GM12878 (cell line): ENCODE results near the gene SEC16A. TPM values are rescaled to one million over a fixed set of nuclear protein-coding genes. Genes with fewer than 3 reads are reported as not detected.

Experiments
- ATAC-seq: fragments of 200-7000 bp; cut with Tn5 transposase; 3 replicates; pipeline ENCODE4 v1.9.1; 2020; ENCODE audit warnings: mild to moderate bottlenecking, moderate library complexity
- BruUV-seq: library from RNA; stranded (reverse); fragments of 400-500 nt; replicated peaks from 2 replicates; lab custom pipeline; 2021; lab: Mats Ljungman, UMichigan
- CTCF ChIA-PET: fragments of 300-600 bp; sonication (Branson Sonifier 250); formaldehyde crosslinking; extraction: SDS; loops from one replicate; lab custom pipeline; 2021; ENCODE audit warnings: inconsistent platforms; lab: Yijun Ruan, JAX
- POLR2A ChIA-PET: fragments of 350-600 bp; formaldehyde crosslinking; extraction: SDS; loops from one replicate; lab custom pipeline; 2021; ENCODE audit warnings: inconsistent platforms; lab: Charles Lee
- RAD21 ChIA-PET: fragments of 300-600 bp; sonication (Branson Sonifier 250); formaldehyde crosslinking; loops from one replicate; lab custom pipeline; 2023; ENCODE audit warnings: antibody characterized with exemption; ENCODE audit not compliant: unreplicated experiment; lab: Charles Lee
- SMC1A ChIA-PET: fragments of 300-600 bp; sonication (Branson Sonifier 250); formaldehyde crosslinking; loops from one replicate; lab custom pipeline; 2023; ENCODE audit not compliant: unreplicated experiment, uncharacterized antibody; lab: Charles Lee
- DNase-seq: peaks from one replicate; pipeline ENCODE4 v3.0.0-alpha.2; 2011; ENCODE audit warnings: low read depth, low spot score
- FAIRE-seq: peaks from 3 replicates; lab custom pipeline; 2011; peaks lifted over from hg19 to GRCh38; lab: Jason Lieb, UNC
- H2AFZ ChIP-seq: 2 replicates; pipeline ENCODE4 v1.6.0; 2011; ENCODE audit warnings: low read depth, low read length, control low read depth; ENCODE audit not compliant: control insufficient read depth
- H3K27ac ChIP-seq: 2 replicates; pipeline ENCODE4 v1.5.1; 2011; ENCODE audit warnings: control low read depth; ENCODE audit not compliant: control insufficient read depth, insufficient read depth
- H3K27me3 ChIP-seq, 2 experiments: replicated peaks in 1 of 2; 2 replicates each; pipeline versions ENCODE4 v1.6.0 to v1.6.1; 2011; ENCODE audit warnings: low read length in 1 of 2; ENCODE audit not compliant: control insufficient read depth in 2 of 2, insufficient read depth in 2 of 2
- H3K36me3 ChIP-seq, 2 experiments: 2 replicates each; pipeline ENCODE4 v1.5.1; 2011; ENCODE audit warnings: low read length in 1 of 2; ENCODE audit not compliant: control insufficient read depth in 2 of 2, insufficient read depth in 2 of 2
- H3K4me1 ChIP-seq: 2 replicates; pipeline ENCODE4 v1.6.1; 2011; ENCODE audit warnings: mild to moderate bottlenecking, low read length, moderate library complexity, mixed read lengths; ENCODE audit not compliant: control insufficient read depth, insufficient read depth
- H3K4me2 ChIP-seq: 2 replicates; pipeline ENCODE4 v1.6.0; 2011; ENCODE audit warnings: control low read depth; ENCODE audit not compliant: control insufficient read depth, insufficient read depth
- H3K4me3 ChIP-seq: fragments of 200-600 bp; sonication (generic); 2 replicates; pipeline ENCODE4 v1.5.1; 2016
- H3K79me2 ChIP-seq: 2 replicates; pipeline ENCODE4 v1.6.0; 2011; ENCODE audit warnings: low read length; ENCODE audit not compliant: control insufficient read depth, insufficient read depth
- H3K9ac ChIP-seq: 2 replicates; pipeline ENCODE4 v1.8.0; 2011; ENCODE audit warnings: low read length, control low read depth, mixed read lengths; ENCODE audit not compliant: control insufficient read depth, insufficient read depth
- H3K9me3 ChIP-seq: replicated peaks from 3 replicates; pipeline ENCODE4 v1.5.1; 2011; ENCODE audit warnings: mild to moderate bottlenecking, low read length; ENCODE audit not compliant: control insufficient read depth, insufficient read depth
- H4K20me1 ChIP-seq: 2 replicates; pipeline ENCODE4 v1.6.0; 2011; ENCODE audit not compliant: control insufficient read depth, insufficient read depth
- CEBPB ChIP-seq, 2 experiments: fragments of 150-350 bp in 1 of 2; IDR thresholded peaks; 2 replicates each; pipeline ENCODE4 v1.6.1; 2012 to 2014; ENCODE audit warnings: low read depth in 2 of 2, low read length in 2 of 2, borderline replicate concordance in 1 of 2, inconsistent platforms in 1 of 2
- CEBPZ ChIP-seq: fragments of 150-350 bp; IDR thresholded peaks from 2 replicates; pipeline ENCODE4 v1.6.1; 2016; ENCODE audit warnings: low read depth, low read length
- CHD2 ChIP-seq: IDR thresholded peaks from 2 replicates; pipeline ENCODE4 v1.6.1; 2011; ENCODE audit warnings: low read depth, low read length, improper control_type of control experiment, borderline replicate concordance
- EGR1 ChIP-seq, 2 experiments: IDR thresholded peaks; 1 replicate in 1 of 2; 2 replicates in 1 of 2; pipeline ENCODE4 v1.6.1; 2011 to 2012; ENCODE audit warnings: low read depth in 2 of 2, low read length in 2 of 2, borderline replicate concordance in 1 of 2, mild to moderate bottlenecking in 1 of 2, moderate library complexity in 1 of 2
- GABPA ChIP-seq: IDR thresholded peaks from 2 replicates; pipeline ENCODE4 v1.6.1; 2014; ENCODE audit warnings: antibody characterized with exemption, low read depth, mild to moderate bottlenecking, inconsistent platforms
- MTA2 ChIP-seq: fragments of 450-650 bp; IDR thresholded peaks from 2 replicates; pipeline ENCODE4 v1.6.1; 2016; ENCODE audit warnings: low read depth, mild to moderate bottlenecking, moderate library complexity
- PAX8 ChIP-seq: fragments of 450-650 bp; IDR thresholded peaks from 2 replicates; pipeline ENCODE4 v1.6.1; 2017; ENCODE audit warnings: mild to moderate bottlenecking, moderate library complexity
- RCOR1 ChIP-seq: conservative IDR thresholded peaks from 2 replicates; pipeline ENCODE4 v1.6.1; 2012; ENCODE audit warnings: low read depth, low read length, improper control_type of control experiment
- SKIL ChIP-seq: fragments of 450-650 bp; IDR thresholded peaks from 2 replicates; pipeline ENCODE4 v1.6.1; 2017; ENCODE audit warnings: mild to moderate bottlenecking, low read depth, inconsistent platforms; ENCODE audit not compliant: poor library complexity, severe bottlenecking
- STAT1 ChIP-seq: fragments of 450-650 bp; conservative IDR thresholded peaks from 2 replicates; pipeline ENCODE4 v1.6.1; 2014; ENCODE audit warnings: antibody characterized with exemption, mild to moderate bottlenecking
- STAT3 ChIP-seq: IDR thresholded peaks from 2 replicates; pipeline ENCODE4 v1.6.1; 2011; ENCODE audit warnings: low read depth, low read length, improper control_type of control experiment
- TCF7 ChIP-seq: IDR thresholded peaks from 2 replicates; pipeline ENCODE4 v1.6.1; 2014; ENCODE audit warnings: antibody characterized with exemption, borderline replicate concordance
- ZBTB40 ChIP-seq: fragments of 450-650 bp; IDR thresholded peaks from 2 replicates; pipeline ENCODE4 v1.6.1; 2016; ENCODE audit warnings: mild to moderate bottlenecking, moderate library complexity, borderline replicate concordance
- WGBS: methylation state at CpG from one replicate; pipeline ENCODE4 v1.1.6; 2016; ENCODE audit warnings: low lambda C conversion rate; ENCODE audit not compliant: insufficient replicate concordance, insufficient coverage; ENCODE audit errors: missing lambda C conversion rate; 5-methylcytosine and 5-hydroxymethylcytosine counted together
- in situ Hi-C: fragments of 300-500 bp; cut with MboI; formaldehyde crosslinking; loops from 9 replicates; pipeline ENCODE4 v1.14.3; 2018; ENCODE audit warnings: mixed read lengths
- intact Hi-C: fragments of 100-400 bp; cut with micrococcal nuclease; formaldehyde crosslinking; loops from one replicate; pipeline ENCODE4 v1.14.2; 2022; ENCODE audit not compliant: unreplicated experiment
- polyA plus RNA-seq, 11 experiments: library from polyadenylated mRNA; depleted of rRNA in 4 of 11; unstranded in 6 of 11; stranded (reverse) in 5 of 11; fragments of >200 nt; fragmentation: Nextera tagmentation in 4 of 11; fragmentation: Illumina TruSeq in 1 of 11; extraction: Ambion mirVana in 4 of 11; extraction: Trizol in 1 of 11; gene quantifications; 1 replicate in 1 of 11; 2 replicates in 10 of 11; pipeline versions ENCODE4 v1.2.1 to v1.2.3, GENCODE V29; 2011 to 2016; ENCODE audit warnings: inconsistent platforms in 2 of 11, missing spikeins in 2 of 11, low read depth in 1 of 11
- total RNA-seq, 4 experiments: library from RNA; depleted of rRNA in 3 of 4; stranded (reverse); fragments of >200 nt in 3 of 4; fragmentation: Illumina TruSeq in 1 of 4; extraction: Trizol in 1 of 4; gene quantifications; 2 replicates each; pipeline versions ENCODE4 v1.2.1 to v1.2.3, GENCODE V29; 2013 to 2021

The SEC16A gene
- total and polyA plus RNA-seq, 10 of the 15 experiments (the other 5 are each of a cell fraction or from before 2014, with no cell fraction given): 9.9 to 59.1 (median 21.7) TPM

GRCh38 chr9:136513191-136513590 lies 30.4 kb upstream of the SEC16A start (continued):
- TF ChIP-seq CEBPZ (no peak), CEBPB (IDR thresholded peaks at IDR 0.05; ENCODE audit: borderline replicate concordance in 1 of 2, low read depth in 2 of 2, low read length in 2 of 2) (no peak), SKIL (no peak), EGR1 (IDR thresholded peaks at IDR 0.05; ENCODE audit: borderline replicate concordance in 1 of 2, low read depth in 2 of 2, low read length in 2 of 2) (no peak), GABPA (no peak), PAX8 (no peak), MTA2 (no peak)

DNA sequence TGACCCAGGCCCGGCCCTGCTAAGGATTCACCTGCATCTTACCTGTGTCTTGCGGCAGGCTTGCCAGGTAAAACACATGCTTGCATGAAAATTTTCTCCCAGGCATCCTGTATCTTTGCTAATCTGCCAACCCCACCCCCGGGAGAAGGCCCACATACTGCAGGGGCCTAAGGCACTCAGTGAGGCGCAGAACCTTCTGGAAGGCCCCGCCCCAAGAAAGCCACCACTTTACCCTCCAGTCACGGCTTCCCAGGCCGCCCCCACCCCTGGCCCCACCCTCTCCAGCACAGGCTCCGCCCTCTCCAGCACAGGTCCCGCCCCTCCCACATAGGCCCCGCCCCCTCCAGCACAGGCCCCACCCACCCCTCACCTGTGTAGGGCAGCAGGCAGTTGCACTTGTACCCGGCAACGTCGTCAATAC lies 29.8 kb upstream of the SEC16A start:
- no peak overlapping the region for H3K4me2 ChIP-seq
- intact Hi-C loops: no loop called here
- H3K4me3 ChIP-seq: no peak overlapping the region
- DNase-seq (no peak), ATAC-seq (peak; percentile 85), FAIRE-seq (no peak)
- H3K9me3 ChIP-seq: no peaks in the 10 kb centered on the region
- H3K9ac ChIP-seq: no peak overlapping the region
- in situ Hi-C loops: no loop called here
- ChIA-PET SMC1A (no interaction called here), CTCF (no interaction called here), RAD21 (no interaction called here), POLR2A (no interaction called here)
- BruUV-seq: no TSS peak
- WGBS: 79% methylated on average over 13 of the region's 13 CpGs
- no peaks in the 10 kb centered on the region for H3K79me2 ChIP-seq
- no peaks in the 10 kb centered on the region for H3K4me1 ChIP-seq
- H3K36me3 ChIP-seq: peaks cover 2 to 71% of the 10 kb centered on the region in 2 experiments; a peak in 3 of 4 replicates
- no peaks in the 10 kb centered on the region for H4K20me1 ChIP-seq
- no peak overlapping the region for H2AFZ ChIP-seq
- H3K27ac ChIP-seq: no peak overlapping the region
- no peaks in the 10 kb centered on the region for H3K27me3 ChIP-seq
- TF ChIP-seq STAT3 (no peak), RCOR1 (no peak), CHD2 (no peak), STAT1 (no peak), ZBTB40 (no peak), TCF7 (no peak)
